GF-D8 (cell line): ENCODE data around the gene NTN3.
A peak's percentile ranks its signal among the peaks of the same experiment; 100 is the strongest.
"Not testable (repeated sequence)": the region's sequence is repeated elsewhere in the genome, so short reads cannot be mapped to it uniquely, and the experiment has no call there.

ENCODE experiments used
- DNase-seq: peaks from one replicate; lab custom pipeline; 2025; lab: John Stamatoyannopoulos, UW

The NTN3 gene

GRCh38 chr16:2479996-2480395 is 8.9 kb downstream of the NTN3 start:
- not testable (repeated sequence) for DNase-seq

GRCh38 chr16:2480948-2481347 is 9.9 kb downstream of the NTN3 start:
- no peak for DNase-seq

DNA sequence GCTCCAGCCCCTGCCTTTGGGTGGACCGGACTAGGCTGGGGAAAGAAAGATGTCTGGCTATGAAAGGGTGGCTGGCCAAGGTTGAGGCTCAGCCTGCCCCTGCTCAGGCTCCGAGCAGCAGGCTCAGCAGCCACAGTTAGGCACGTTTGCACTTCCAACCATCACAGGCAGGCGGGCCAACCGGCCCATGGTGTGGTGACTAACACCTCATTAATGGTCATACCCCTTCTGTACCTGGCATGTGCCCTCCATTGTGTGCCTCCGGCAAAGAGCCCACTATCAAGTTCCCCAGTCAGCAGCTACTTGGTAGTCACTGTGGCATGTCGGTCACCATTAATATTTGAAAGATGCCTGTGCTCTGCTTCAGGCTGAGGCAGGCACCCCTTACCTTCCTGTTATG is 10.6 kb downstream of the NTN3 start:
- DNase-seq = no peak

DNA sequence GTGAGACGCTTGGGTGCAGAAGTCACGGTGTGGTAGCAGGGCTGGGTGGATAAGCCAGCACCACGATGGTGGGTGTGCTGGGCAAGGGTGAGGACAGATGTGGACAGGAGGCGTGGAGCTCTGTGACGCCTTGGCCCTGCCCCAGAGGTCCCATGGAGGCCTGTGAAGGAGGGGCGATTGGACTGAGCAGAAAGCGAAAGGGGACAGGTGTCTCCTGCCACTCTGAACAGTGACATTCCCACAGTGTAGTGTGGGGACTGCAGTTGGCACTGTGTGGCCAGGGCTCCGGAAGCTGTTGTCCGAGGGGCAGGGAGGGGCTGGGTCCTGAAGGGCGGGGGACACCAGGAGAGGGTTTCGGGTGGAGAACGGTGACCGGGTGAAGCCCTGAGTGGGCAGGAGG is 11.2 kb downstream of the NTN3 start:
- no peak for DNase-seq

DNA sequence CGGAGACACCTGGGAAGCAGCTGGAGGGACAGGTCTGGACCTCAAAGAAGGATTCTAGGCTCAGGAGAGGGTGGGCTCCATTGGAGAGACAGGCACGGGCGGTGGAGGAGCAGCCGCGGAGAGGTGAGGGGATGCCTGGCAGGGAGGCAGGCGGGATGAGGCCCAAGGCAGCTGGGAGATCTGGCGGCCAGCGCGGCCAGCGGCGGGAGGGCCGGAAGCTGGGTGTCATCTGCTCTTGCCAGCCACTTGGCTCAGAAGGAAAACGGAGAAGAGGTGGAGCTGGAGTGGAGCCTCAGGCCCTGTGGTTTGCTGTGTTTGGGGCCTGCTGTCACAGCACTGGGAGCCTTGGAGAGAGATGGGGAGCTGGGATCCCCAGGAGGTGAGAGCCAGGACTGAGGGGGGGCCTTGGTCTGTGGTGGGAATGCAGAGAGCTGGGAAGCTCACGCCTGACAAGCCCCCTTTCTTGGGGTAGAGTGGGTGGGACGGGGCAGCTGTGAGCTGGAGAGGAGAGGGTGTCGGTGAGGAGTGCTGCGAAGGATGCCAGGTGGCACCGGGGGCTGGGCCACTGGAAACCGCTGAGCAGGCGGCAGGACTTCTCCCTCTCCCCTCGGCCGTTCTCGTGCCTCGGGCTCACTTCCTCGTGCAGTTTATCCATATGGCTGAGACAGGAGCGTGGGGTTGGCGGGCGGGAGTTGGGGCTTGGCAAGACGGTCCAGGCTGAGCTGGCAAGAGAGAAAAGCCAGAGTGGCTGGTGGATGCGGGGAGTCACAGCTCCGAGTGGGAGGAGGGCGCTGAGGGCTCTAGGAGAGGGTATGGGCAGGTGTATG is 11.8 kb downstream of the NTN3 start:
- no peak for DNase-seq

- no peak for DNase-seq
Measured at GRCh38 chr16:2483939-2484897, 13.1 kb downstream of the NTN3 start.

GRCh38 chr16:2484898-2485508 is 13.9 kb downstream of the NTN3 start:
- no peak for DNase-seq

DNA sequence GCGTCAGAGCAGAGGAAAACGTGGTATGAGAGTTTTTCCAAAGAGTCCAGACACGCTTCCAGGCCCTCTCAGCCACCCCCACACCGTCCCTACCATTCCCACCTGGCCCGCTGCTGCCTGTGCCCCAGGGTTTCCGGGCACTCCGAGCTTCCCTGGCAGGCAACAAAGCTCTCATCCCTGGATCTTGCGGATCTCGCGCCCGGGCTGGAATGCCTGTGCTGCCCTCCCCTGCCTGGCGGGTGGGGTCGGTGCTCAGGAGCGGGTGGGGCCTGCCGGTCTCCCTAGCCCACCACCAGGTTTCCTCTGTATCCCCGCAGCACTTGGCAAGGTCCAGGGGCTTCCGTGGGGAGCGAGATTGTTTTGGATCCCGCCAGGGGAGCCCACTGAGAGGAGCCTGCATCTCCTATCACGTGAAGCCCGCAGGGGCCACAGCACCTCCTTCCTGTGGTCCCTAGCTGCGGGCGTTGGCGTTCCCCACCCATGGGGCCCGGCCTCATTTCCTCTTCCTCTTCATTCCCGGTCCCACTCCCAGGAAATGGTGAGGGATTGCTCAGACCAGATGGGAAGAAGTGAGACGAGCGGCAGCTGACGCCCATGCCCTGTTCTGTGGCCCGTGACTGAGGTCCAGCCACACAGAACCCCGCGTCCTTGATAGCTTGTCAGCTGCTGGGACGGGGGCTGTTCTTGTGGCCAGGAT is 14.9 kb downstream of the NTN3 start:
- no peak for DNase-seq

GRCh38 chr16:2486645-2487516 is 15.8 kb downstream of the NTN3 start:
- peak; percentile 62 for DNase-seq

GRCh38 chr16:2487517-2487842 is 16.4 kb downstream of the NTN3 start:
- no peak for DNase-seq

- peak; percentile 87 for DNase-seq
Measured at GRCh38 chr16:2487903-2488531, 16.9 kb downstream of the NTN3 start.

DNA sequence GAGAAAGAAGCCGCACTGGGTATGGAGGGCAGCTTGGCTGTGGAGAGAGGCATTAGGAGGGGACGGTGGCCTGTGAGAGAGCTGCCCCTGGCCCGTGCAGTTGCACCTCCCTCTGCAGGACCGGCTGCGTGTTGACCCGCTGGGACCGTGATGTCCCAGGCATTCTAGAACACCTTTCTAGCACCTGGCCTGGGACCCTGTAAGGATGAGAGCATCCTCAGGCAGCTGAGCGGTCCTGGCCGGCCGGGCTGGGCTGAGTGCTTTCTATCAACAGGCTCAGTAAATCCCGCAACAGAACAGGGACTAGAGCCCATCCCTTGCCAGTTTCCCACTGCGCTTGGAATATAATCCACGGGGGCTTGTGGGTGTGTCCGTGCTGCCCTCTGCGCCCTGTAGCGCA is 18.5 kb downstream of the NTN3 start:
- DNase-seq = no peak

GRCh38 chr16:2490190-2491105 is 19.4 kb downstream of the NTN3 start:
- no peak for DNase-seq

GRCh38 chr16:2492292-2492691 is 21.2 kb downstream of the NTN3 start:
- DNase-seq = no peak

GRCh38 chr16:2493605-2494004 is 22.5 kb downstream of the NTN3 start:
- no peak for DNase-seq

GRCh38 chr16:2494616-2495015 is 23.5 kb downstream of the NTN3 start:
- DNase-seq = no peak

DNA sequence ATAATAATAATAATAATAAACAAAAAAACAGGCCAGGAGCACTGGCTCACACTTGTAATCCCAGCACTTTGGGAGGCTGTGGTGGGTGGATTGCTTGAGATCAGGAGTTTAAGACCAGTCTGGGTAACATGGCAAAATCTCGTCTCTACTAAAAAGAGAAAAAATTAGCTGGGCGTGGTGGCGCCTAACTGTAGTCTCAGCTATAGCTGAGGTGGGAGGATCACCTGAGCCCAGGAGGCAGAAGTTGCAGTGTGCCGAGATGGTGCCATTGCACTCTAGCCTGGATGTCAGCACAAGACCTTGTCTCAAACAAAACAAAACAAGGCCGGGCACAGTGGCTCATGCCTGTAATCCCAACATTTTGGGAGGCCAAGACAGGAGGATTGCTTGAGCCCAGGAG is 23.9 kb downstream of the NTN3 start:
- no peak for DNase-seq

- no peak for DNase-seq
Measured at GRCh38 chr16:2496223-2497115, 25.4 kb downstream of the NTN3 start.
